HG03060 (cell line): ENCODE data around the gene CDK5RAP2.

ENCODE experiments used
- ATAC-seq: cut with Tn5 transposase; IDR thresholded peaks from one replicate; pipeline ENCODE4 v1.9.1; 2021; ENCODE audit warnings: low read depth, moderate number of reproducible peaks; ENCODE audit not compliant: unreplicated experiment

Gene CDK5RAP2

DNA sequence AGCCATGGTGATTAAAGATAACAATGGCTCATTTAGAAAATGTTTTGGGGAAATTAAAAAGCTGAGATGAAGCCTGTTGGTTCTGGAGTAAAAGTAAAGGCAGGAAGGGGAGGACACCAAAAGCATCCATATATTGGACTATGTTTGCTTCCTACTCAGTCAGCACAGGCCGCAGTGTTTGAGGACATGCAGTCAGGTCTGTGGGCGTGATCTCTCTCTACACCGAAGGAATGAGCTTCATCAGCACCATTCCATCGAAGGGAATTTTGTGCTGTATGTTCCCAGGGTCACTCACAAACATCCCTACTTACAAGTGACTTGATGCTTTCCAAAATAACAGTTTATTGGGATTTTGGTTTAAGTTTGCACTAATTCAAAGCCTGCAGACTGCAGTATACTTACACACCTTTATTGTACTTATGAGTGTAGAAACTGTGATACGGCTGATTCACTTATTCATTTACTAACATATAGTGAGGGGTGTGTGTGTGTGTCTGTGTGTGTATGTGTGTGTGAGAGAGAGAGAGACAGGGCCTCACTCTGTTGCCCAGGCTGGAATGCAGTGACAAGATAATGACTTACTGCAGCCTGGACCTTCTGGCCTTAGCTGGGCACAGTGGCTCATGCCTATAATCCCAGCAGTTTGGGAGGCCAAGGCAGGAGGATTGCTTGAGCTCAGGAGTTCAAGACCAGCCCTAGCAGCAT, 13.4 kb upstream of the CDK5RAP2 start:
- no peak for ATAC-seq

DNA sequence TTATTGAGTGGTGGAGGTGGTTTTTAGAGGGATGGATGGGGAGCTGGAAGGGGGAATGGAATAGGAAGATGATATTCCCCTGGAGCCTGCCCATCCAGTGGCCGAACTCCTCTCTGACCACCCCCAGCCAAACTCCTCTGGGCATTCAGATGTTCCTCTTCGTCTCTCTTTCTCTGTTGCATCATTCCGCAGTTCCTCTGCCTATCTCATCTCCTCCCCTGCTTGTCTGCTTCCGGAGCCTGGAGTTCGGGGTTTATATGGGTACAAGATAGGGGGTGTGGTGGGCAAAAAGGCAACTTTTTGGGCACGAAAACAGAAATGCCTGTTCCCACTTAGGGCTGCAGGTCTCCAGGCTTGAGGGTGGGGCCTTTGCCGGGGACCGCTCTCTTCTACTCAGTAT, 12.2 kb upstream of the CDK5RAP2 start:
- ATAC-seq, result no peak

DNA sequence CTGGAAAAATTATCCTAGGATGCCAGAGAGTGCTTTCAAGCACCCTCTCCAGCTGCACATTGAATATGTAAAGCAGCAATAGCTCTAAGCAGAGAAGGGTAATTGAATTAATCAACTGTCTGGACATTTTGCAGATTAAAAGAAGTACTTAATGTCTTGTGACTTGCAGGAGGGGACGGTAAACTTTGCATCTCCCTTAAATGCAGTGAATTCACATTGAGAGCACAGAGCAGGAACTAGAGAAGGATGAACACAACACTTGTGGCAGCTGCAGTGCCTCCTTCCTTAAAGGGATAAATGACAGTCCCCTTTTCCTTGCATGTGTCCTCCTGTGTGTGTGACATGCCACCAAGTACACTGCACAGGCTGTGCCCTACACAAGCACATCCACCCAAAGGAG, 7.4 kb upstream of the CDK5RAP2 start:
- no peak for ATAC-seq

DNA sequence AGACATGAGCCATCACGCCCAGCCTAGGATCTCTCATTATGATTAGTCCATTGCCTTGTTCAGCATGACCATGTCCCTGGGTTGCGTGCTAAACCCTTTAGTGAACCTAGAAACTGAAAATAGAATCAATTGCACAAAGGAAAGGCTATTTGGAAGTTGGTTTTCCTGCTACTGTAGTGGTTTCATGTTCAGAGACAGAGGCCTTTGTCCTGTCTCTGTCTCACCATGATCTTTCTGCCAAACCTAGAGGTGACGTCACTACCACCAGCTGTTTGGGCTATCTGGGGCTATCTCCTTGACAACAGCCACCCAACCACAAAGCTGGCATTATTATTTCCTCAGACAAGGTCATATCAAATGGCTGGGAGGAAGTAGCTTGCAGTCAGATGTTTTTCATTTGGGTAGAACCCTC, 4.0 kb upstream of the CDK5RAP2 start:
- ATAC-seq, result peak; percentile 46

DNA sequence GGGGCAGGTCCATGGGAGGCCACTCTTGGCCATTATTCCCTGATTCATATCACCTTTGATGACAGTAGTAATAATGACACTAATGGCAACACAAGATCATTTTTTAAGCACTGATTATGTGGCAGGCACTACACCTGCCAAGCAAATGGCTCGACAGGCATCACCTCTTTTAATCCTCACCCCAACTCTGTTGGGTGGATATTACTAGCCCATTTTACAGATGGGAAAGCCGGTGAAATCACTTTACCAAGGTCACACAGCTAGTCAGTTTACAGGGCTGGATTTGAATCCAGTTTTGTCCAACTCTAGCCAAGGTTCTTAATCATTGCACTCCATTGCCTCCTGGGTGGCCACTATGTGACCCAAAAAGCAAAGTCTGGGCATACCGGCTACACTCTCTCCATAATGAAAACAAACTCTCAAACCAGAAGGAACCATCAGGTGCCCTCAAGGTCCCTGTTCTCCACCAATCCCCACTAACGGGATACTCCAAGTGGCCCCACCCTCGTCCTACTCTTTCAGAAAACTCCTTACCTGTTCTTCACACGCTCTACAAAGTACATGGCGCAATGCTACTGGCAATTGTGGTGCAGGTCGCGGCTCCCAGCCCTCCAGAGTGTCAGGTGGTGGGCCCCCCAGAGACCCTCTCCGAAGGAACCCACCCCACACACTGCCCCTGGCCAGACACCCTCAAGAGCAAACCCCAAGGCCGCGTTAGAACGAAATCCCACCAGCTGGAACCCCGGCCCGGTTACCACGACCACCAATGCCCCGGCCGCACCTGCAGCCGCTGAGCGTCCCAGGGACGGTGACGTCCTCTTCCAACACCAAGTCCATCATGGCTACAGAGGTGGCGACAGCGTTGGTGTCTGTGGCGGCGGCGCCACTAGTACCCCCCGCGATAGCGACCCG, 572 bp downstream of the CDK5RAP2 start:
- ATAC-seq, result peak; percentile 11

DNA sequence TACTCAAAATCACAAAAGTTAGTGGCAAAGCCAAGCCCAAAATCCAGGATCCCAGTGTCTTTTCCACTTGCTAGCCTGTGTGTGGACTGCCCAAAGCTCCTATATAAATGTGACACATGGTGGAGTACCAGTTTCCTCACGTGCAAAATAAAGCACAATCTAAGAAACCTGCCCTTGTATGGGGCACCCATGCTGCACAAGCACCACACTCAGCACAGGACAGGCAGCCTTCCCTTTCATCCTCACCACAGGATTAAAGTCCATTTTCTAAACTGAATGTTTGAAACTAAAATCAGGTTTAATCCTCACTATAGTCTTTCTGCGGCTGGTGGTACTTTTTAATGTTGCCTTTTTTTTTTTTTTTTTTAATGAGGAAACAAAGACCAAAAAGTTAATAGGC, 5.5 kb downstream of the CDK5RAP2 start:
- ATAC-seq, result no peak

DNA sequence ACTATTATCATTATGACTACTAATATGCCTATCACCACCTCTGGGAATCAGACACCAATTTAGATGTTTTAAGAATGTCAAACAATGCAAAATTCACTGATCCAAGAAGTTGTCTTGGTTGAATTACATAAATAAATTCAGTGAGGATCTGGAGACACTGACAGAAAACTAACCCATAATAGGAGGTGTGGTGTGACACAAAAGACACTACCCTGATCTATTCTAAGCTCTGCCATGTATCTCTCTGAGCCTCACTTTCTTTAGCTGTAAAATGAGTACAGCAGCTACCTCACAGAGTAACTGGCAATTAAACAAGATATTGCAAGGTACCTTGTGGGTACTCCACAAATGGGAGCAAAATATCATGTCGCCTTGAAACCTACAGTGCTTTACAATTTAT, 7.5 kb downstream of the CDK5RAP2 start:
- ATAC-seq, result no peak

DNA sequence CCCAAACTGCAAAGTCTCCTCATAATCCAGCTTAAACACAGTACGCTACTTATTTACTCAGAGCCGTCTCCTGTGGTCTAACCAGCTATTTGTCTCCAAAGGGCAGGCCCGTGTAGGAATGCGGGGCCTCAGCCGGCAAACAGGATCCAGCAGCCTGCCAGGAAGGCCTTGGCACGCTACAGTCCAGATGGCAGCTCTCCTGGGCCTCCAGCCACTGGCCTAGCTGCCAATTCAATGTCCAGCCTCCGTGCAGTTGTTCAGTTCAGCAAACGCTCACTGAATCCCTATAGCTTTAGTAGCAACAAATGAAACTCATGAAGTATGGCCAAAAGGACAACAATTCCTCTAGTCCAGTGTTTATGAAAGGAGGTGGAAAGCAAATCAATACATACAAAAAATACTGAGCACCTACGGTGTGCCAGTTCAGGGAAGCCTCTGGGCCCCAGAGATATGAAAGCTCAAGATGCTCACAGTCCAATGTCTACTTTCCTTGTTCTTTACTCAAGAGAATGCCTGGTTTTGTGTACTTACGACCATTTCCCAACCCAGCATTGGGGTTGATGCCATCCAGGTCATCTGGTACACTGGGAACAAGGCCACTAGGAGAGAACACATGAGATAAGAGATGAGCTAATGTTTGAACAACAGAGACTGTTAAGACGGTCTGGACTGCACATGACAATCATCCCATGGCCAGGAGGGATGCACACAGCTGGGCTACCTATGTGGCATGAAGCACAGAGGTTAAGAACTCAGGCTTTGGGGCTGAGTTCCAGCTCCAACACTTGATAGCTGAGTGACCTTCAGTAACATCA, 8.3 kb downstream of the CDK5RAP2 start:
- ATAC-seq, result no peak

DNA sequence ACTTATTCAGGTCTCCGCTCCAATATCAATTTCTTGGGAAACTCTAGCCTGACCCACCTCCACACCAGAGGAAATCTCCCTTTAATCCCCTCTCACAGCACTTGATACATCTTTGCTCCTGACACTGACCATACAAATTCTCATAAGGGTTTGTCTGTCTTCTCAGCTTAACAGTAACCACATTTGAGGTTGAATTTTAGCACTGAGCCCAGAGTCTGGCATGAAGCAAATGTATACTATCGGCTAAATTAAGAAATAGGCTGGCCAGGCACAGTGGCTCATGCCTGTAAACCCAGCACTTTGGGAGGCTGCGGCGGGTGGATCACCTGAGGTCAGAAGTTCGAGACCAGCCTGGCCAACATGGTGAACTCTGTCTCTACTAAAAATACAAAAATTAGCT, 9.7 kb downstream of the CDK5RAP2 start:
- ATAC-seq, result no peak

DNA sequence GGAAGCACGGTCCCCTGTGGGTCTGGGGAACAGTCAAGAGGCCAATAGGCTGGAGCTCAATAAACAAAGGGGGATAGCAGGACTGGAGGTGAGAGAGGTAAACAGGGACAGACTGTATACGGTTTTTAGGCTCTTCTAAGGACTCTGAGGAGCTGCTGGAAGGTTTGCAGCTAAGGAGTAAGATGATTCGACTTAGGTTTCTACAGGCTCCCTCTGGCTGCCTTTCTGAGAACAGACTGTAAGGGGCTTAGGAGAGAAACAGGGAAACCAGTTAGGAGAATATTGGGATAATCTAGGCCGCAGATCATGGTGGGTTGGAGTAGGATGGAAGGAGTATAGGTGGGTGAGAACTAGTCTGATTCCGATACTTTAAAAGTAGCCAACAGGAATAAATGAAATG, 10.4 kb downstream of the CDK5RAP2 start:
- no peak for ATAC-seq

DNA sequence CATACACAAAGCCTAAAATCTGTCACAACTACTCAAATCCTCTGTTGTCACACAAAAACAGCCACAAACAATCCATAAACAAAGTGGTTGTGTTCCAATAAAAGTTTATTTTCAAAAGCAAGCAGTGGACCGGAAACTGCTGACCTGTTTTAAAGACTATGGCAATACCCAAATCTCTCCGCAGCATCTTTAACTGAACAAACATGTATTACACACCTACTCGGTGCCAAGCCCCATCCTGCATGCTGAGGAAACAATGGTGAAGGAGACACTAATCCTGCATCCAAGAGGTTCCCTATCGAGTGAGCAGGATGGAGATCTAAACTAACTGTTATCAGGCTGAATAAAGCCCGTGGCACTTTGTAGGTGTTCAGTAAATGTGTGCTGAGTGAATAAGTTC, 11.2 kb downstream of the CDK5RAP2 start:
- no peak for ATAC-seq

DNA sequence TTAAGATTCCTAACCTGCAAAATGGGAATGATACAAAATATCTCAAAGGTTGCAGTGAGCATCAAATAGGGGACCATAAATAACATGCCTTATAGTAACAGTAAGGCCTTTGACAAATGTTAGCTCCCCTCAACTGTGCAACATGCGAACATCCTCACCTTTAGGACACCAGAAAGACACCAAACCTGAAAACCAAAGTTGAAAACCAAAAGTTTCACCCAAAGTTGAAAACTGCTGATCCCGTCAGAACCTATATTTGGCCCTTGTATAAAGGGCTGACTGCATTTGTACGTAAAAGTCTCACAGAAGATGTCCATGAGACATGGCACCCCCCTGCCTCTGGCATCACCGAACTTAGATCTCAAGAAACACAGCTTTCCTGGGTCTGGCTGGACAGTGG, 12.1 kb downstream of the CDK5RAP2 start:
- no peak for ATAC-seq

DNA sequence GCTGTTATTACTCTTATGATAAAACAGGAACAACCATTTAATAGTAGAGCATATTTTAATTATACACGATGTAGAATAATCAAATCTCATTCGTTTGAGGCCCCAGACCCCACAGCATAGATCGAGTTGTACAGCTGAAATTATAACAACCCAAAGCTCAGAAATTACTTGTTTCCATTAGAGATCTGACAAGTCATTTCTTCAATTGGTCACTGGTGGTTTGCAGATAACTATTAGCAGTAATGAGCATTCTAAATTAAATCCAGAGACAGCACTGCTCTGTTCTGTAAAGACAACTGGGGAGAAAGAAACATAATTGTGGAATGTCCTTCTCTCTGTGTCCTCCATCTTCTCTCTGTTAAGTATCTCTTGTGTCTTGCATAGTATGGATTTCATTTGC, 12.9 kb downstream of the CDK5RAP2 start:
- no peak for ATAC-seq

DNA sequence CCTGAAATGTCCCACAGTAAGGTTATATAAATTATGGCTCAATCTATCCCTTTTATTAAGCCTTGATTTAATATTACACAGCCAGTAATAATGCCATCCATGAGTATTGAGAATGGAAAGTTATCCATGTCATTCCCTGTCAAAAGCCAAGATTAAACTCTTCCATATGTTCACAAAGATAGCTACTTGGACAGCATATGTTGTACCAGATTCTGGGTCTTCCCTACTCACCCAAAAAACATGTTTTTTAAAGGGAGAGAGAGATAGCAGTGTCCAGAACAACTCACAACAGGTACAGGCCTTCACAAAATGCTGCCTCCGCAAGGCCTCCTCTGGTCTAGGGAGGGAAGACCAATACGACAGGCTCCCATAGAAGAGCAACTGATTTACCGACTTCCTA, 15.4 kb downstream of the CDK5RAP2 start:
- no peak for ATAC-seq

DNA sequence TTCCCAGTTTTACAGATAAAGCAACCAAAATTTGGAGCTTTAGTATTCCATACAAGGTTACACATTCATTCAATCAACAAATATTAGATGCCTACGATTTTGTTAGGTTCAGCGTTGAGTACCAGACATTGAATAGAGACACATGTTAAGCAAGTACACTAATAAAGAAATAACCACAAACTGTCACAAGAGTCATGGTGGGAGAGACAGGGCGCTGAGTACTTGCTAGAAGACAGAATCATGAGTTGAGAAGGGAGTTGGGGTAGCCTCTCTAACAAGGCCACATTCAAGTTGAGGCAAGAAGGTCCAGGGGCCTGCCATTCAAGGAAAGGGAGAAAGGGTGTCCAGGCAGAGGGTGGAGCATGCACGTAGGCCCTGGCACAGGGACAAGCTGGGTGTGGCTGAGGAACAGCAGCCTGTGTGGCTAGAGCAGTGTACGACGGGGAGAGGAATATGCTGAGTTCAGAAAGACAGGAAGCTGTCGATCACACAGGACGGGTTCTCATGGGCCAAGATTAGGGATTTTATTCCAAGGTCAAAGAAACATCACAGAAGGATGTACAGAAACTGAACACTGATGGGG, 17.0 kb downstream of the CDK5RAP2 start:
- no peak for ATAC-seq

DNA sequence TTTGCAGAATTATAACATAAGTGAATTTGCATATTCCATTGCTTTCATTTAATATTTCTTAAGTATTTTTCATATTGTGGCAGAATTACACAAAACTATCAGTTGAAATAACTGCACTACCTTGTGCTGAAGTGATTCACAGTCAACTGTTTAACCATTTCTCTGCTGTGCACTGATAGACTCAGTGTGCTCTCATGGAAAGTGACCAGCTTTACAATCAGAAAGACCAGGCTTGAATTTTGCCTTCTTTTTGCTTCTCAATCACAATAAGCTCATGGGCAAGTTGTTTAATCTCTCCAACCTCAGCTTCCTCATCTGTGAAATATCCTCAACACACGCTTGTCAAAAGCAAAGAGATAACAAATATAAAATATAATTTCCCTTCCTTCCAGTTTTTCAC, 18.3 kb downstream of the CDK5RAP2 start:
- no peak for ATAC-seq

DNA sequence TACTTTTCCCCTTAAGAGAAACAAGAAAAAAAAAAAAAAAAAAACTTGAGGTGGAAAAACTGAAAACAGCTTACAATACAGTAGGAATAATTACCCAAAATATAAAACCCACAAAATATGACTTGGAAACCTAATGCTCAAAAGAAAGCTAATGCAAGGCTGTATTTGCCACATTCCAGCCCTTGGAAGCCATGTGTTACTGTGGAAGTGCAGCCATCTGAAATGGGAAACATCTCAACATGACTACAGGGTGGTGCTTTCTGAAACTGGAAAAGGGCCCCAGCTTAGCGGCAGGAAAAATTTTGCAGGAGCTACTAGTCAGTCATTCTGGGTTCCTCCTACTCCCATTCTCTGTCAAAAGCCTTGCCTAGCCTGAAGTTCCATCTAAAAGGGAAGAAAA, 20.4 kb downstream of the CDK5RAP2 start:
- ATAC-seq, result no peak

DNA sequence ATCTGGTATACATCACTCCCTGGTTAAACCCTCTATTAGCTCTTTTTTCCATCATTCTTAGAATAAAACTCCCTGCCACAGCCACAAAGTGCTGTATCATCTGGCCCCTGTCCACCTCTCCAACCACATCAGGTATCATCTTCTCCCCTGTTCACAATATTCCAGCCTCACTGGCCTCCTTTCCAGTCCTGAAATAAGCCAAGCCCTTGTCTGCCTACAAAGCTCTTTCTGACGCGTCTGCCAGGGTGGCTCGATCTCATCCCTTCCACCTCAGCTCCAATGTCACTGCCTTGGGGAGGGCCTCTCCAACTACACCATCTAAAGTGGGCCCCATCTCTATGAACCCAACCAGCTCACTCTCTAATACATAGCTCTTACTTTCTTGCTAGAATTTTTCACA, 21.5 kb downstream of the CDK5RAP2 start:
- ATAC-seq, result no peak

DNA sequence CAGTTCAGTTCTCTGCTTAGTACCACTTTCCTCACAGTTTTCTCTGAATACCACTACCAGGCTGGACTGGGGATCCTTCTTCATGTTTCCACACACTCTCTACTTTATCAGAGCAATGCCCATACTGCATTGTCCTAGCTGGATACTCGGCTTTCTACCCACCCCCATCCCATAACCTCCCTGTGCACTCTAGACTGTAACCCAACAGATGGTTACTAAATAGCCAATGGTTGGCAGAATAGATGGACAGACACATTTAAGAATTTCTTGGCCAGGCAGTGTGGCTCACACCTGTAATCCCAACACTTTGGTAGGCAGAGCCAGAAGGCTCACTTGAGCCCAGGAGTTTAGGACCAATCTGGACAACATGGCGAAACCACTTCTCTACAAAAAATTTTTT, 22.8 kb downstream of the CDK5RAP2 start:
- ATAC-seq, result no peak

DNA sequence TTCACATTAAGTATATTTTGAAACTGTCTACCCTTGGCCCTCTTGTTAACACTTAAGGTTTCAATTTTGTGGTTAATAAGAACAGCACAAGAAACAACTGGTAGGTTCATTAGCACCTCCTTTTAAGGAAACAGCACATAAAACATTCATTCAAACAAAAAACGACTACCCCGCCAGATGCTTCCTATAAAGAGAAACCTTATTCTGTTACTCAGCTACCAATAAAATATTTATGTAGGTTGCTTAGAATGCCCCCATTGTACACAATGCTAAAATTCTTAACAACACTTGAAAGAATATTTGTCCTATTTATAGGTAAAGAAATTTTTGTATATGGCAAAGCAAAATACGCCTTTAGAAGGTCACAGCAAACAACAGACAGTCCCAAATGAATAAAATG, 23.2 kb downstream of the CDK5RAP2 start:
- ATAC-seq, result no peak

DNA sequence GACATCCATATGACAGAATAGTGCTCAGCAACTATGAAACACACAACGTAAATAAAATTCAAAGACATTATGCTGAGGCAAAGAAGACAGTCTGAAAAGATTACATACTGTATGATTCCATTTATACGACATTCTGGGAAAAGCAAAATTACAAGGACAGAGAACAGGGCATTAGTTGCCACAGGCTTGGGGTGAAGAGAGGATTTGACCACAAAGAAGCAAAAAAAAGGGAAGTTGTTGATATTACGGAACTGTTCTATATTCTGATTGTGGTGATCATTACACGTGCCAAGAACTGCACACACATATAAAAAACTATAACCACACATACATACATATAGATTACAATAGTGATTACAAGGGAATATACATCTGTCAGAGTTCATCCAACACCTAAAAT, 24.1 kb downstream of the CDK5RAP2 start:
- no peak for ATAC-seq
